ENCODE measurements around the gene PCLO. TPM values are rescaled to one million over a fixed set of nuclear protein-coding genes. Genes with fewer than 3 reads are reported as not detected.

Gene PCLO
- total RNA-seq, 1 experiment from 2014 or later = 3.1 TPM

DNA sequence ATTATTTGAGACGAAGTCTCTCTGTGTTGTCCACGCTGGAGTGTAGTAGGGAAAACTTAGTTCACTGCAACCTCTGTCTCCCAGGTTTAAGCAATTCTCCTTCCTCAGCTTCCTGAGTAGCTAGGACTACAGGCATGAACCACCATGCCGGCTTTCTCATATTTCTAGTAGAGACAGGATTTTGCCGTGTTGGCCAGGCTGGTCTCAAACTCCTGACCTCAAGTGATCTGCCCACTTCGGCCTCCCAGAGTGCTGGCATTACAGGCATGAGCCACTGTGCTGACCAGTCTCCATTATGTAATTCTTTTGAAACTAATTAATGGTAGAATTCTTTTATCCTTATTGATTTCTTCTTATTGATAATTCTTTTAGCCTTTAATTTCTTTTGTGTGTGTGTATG lies 32.5 kb downstream of the PCLO start:
- no peak overlapping the region for H4K8ac ChIP-seq (replicated peaks; ENCODE audit: insufficient read length, low read depth, low read length)
- H3K18ac ChIP-seq (ENCODE audit: insufficient read length, low read depth, low read length) = no peak overlapping the region
- no peaks in the 10 kb centered on the region for H3K27me3 Mint-ChIP-seq (ENCODE audit: low read depth)
- no peak overlapping the region for H3K9ac ChIP-seq (ENCODE audit: extremely low read depth, insufficient read length, low read length)
- H3K27ac ChIP-seq (ENCODE audit: insufficient read length, low read depth, low read length) = no peak overlapping the region
- H3K23ac ChIP-seq (ENCODE audit: insufficient read length, low read depth, low read length) = no peak overlapping the region
- H2BK15ac ChIP-seq (ENCODE audit: low read depth, low read length) = no peak overlapping the region
- H4K91ac ChIP-seq (ENCODE audit: insufficient read length, low read depth, low read length) = no peak overlapping the region
- H3K56ac ChIP-seq (ENCODE audit: insufficient read length, low read depth, low read length) = no peak overlapping the region
- H4K5ac ChIP-seq (ENCODE audit: insufficient read length, low read depth, low read length) = no peak overlapping the region
- no peaks in the 10 kb centered on the region for H3K79me2 ChIP-seq (ENCODE audit: insufficient read depth, low read length)
- H2BK20ac ChIP-seq (ENCODE audit: low read depth, low read length, poor library complexity, severe bottlenecking) = no peak overlapping the region
- no peak overlapping the region for H3K27ac Mint-ChIP-seq
- no CpG with 5 or more reads among the region's 5 CpGs for WGBS (ENCODE audit: extremely low coverage, insufficient read length, low lambda C conversion rate)
- H3K4me1 Mint-ChIP-seq = no peaks in the 10 kb centered on the region
- H4K20me1 ChIP-seq (ENCODE audit: control insufficient read depth, insufficient read depth, insufficient read length) = no peaks in the 10 kb centered on the region
- no peaks in the 10 kb centered on the region for H3K23me2 ChIP-seq (ENCODE audit: insufficient read length, low read depth, low read length, poor library complexity, severe bottlenecking)
- no peak overlapping the region for H2AFZ ChIP-seq (ENCODE audit: low read length)
- H3K4me3 Mint-ChIP-seq = no peak overlapping the region
- H3K9me3 Mint-ChIP-seq = peaks cover 5% of the 10 kb centered on the region in 2 experiments; a peak in 2 of 5 replicates
- no peaks in the 10 kb centered on the region for H3K9me3 ChIP-seq (ENCODE audit: control insufficient read depth, low read depth, low read length)
- H3T11ph ChIP-seq (ENCODE audit: low read length) = no peak overlapping the region
- H3K27me3 ChIP-seq (ENCODE audit: insufficient read depth, low read length) = no peaks in the 10 kb centered on the region
- no peak for DNase-seq
- H2AK5ac ChIP-seq (ENCODE audit: insufficient read length, low read length) = no peak overlapping the region
- H2BK5ac ChIP-seq (ENCODE audit: insufficient read length, low read length) = no peak overlapping the region
- no peaks in the 10 kb centered on the region for H3K79me1 ChIP-seq (ENCODE audit: insufficient read depth, low read depth, low read length, poor library complexity, severe bottlenecking)
- H3K4me2 ChIP-seq (ENCODE audit: insufficient read depth, insufficient read length, low read length) = no peak overlapping the region
- H2BK120ac ChIP-seq (ENCODE audit: low read depth, low read length, poor library complexity, severe bottlenecking) = no peak overlapping the region
- no peak overlapping the region for H3K14ac ChIP-seq (ENCODE audit: insufficient read depth, low read length)
- no peak overlapping the region for H2BK12ac ChIP-seq (ENCODE audit: insufficient read length, low read depth, low read length)
- TF ChIP-seq, protein P1, sequence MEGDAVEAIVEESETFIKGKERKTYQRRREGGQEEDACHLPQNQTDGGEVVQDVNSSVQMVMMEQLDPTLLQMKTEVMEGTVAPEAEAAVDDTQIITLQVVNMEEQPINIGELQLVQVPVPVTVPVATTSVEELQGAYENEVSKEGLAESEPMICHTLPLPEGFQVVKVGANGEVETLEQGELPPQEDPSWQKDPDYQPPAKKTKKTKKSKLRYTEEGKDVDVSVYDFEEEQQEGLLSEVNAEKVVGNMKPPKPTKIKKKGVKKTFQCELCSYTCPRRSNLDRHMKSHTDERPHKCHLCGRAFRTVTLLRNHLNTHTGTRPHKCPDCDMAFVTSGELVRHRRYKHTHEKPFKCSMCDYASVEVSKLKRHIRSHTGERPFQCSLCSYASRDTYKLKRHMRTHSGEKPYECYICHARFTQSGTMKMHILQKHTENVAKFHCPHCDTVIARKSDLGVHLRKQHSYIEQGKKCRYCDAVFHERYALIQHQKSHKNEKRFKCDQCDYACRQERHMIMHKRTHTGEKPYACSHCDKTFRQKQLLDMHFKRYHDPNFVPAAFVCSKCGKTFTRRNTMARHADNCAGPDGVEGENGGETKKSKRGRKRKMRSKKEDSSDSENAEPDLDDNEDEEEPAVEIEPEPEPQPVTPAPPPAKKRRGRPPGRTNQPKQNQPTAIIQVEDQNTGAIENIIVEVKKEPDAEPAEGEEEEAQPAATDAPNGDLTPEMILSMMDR (conservative IDR thresholded peaks at IDR 0.05) = no peak
- H3K4me1 ChIP-seq (ENCODE audit: insufficient read depth, low read length) = no peaks in the 10 kb centered on the region
- peaks cover 2 to 16% (median 14%) of the 10 kb centered on the region in 3 experiments; a peak in 5 of 7 replicates for H3K36me3 Mint-ChIP-seq (ENCODE audit: insufficient read depth in 1 of 3, low read depth in 3 of 3)
- H3K4ac ChIP-seq (ENCODE audit: low read depth, low read length) = no peak overlapping the region
